Measurements from ENCODE around the gene KCNK15. TPM values are rescaled to one million over a fixed set of nuclear protein-coding genes. Genes with fewer than 3 reads are reported as not detected.

The KCNK15 gene
- total and polyA plus RNA-seq, 10 of the 15 experiments (the other 5 are each of a cell fraction or from before 2014, with no cell fraction given): not detected

- no peak overlapping the region for H3K4me3 ChIP-seq
Observed at GRCh38 chr20:44746367-44747165, 901 bp downstream of the KCNK15 start.

More at GRCh38 chr20:44746367-44747165, 901 bp downstream of the KCNK15 start:
- Histone ChIP-seq H3K27ac (ENCODE audit: control insufficient read depth, insufficient read depth) (no peak overlapping the region), H3K9ac (ENCODE audit: control insufficient read depth, insufficient read depth, low read length) (no peak overlapping the region), H3K4me1 (ENCODE audit: control insufficient read depth, insufficient read depth, low read length) (no peaks in the 10 kb centered on the region), H3K36me3 (ENCODE audit: control insufficient read depth in 2 of 2, insufficient read depth in 2 of 2, low read length in 1 of 2) (no peaks in the 10 kb centered on the region), H3K4me2 (ENCODE audit: control insufficient read depth, insufficient read depth) (peak overlapping the region; percentile 70; the same call in 1 of the 2 replicates), H3K27me3 (replicated peaks in 1 of 2; ENCODE audit: control insufficient read depth in 2 of 2, insufficient read depth in 2 of 2, low read length in 1 of 2) (peaks cover 13 to 16% of the 10 kb centered on the region in 2 experiments), H2AFZ (ENCODE audit: control insufficient read depth, low read depth, low read length) (no peak overlapping the region), H4K20me1 (ENCODE audit: control insufficient read depth, insufficient read depth) (no peaks in the 10 kb centered on the region; the same call in 1 of the 2 replicates), H3K79me2 (ENCODE audit: control insufficient read depth, insufficient read depth, low read length) (no peaks in the 10 kb centered on the region), H3K9me3 (replicated peaks; ENCODE audit: control insufficient read depth, insufficient read depth, low read length) (no peaks in the 10 kb centered on the region)
- ChIA-PET CTCF (interaction anchor here (0.6 to 2.2 kb wide), 17 partner anchors 8 to 349 kb away, joined by 3 to 27 read pairs (median 4); partner anchors contain the start of genes PABPC1L and YWHAB), SMC1A (ENCODE audit: uncharacterized antibody, unreplicated experiment) (interaction anchor here (1.8 to 2.1 kb wide), 2 partner anchors 62 to 120 kb away, joined by 9 to 13 read pairs; no protein-coding TSS in a partner anchor), RAD21 (ENCODE audit: unreplicated experiment) (interaction anchor here (1.1 to 1.5 kb wide), 2 partner anchors 62 to 120 kb away, joined by 4 to 6 read pairs; no protein-coding TSS in a partner anchor), POLR2A (no interaction called here)
- ATAC-seq (no peak), DNase-seq (ENCODE audit: low read depth, low spot score) (no peak), FAIRE-seq (no peak)
- intact Hi-C loops (cut with micrococcal nuclease; ENCODE audit: unreplicated experiment): loop anchor here (1.0 kb wide), 1 partner anchor 121 kb away; no protein-coding TSS in a partner anchor
- WGBS (ENCODE audit: insufficient coverage, insufficient replicate concordance, low lambda C conversion rate, missing lambda C conversion rate): 43% methylated on average over 12 of the region's 12 CpGs
- no TSS peak for BruUV-seq (replicated peaks)
- TF ChIP-seq BCL11A (IDR thresholded peaks at IDR 0.05; ENCODE audit: low read depth, low read length) (no peak), NFXL1 (IDR thresholded peaks at IDR 0.05; ENCODE audit: borderline replicate concordance) (no peak)
- TF ChIP-seq, protein P1, sequence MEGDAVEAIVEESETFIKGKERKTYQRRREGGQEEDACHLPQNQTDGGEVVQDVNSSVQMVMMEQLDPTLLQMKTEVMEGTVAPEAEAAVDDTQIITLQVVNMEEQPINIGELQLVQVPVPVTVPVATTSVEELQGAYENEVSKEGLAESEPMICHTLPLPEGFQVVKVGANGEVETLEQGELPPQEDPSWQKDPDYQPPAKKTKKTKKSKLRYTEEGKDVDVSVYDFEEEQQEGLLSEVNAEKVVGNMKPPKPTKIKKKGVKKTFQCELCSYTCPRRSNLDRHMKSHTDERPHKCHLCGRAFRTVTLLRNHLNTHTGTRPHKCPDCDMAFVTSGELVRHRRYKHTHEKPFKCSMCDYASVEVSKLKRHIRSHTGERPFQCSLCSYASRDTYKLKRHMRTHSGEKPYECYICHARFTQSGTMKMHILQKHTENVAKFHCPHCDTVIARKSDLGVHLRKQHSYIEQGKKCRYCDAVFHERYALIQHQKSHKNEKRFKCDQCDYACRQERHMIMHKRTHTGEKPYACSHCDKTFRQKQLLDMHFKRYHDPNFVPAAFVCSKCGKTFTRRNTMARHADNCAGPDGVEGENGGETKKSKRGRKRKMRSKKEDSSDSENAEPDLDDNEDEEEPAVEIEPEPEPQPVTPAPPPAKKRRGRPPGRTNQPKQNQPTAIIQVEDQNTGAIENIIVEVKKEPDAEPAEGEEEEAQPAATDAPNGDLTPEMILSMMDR (IDR thresholded peaks at IDR 0.05 in 2 of 3, conservative IDR thresholded peaks at IDR 0.05 in 1 of 3; ENCODE audit: control insufficient read depth in 2 of 3, extremely low read depth in 1 of 3, insufficient read depth in 1 of 3, low read depth in 3 of 3, low read length in 3 of 3): no peak
- in situ Hi-C loops (cut with MboI): loop anchor here (10.0 kb wide), 1 partner anchor 118 kb away; no protein-coding TSS in a partner anchor
